GM18868 (cell line): ENCODE measurements around the gene APPL2.

ENCODE experiments used
- ATAC-seq: cut with Tn5 transposase; IDR thresholded peaks from one replicate; pipeline ENCODE4 v1.9.1; 2021; ENCODE audit warnings: mild to moderate bottlenecking, moderate library complexity; ENCODE audit not compliant: unreplicated experiment

Gene APPL2

GRCh38 chr12:105235732-105236476, at the start of gene APPL2:
Gene APPL2, minus strand, starts transcription at chr12:105236174. Its CDS starts 162 bp downstream, at chr12:105236012.
- peak; percentile 89 for ATAC-seq

DNA sequence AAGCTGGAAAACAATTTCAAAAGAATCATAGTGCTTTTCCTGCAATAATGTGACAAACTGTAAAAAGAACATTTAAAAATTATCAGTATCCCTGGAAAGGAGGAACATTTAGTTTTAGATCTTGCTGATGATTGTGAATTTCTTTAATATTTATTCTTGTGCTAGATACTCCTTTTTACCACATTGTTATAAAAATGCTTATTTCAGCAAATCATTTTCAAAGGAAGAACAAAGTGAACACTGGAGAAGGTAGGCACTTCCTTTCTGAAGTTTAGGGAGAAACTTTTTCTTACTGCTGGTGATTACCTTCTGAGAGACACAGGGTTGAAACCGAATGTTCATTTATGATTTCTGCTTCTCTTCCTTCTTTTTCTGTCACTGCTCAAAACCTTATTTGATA, 49.4 kb upstream of the APPL2 start:
- no peak for ATAC-seq

DNA sequence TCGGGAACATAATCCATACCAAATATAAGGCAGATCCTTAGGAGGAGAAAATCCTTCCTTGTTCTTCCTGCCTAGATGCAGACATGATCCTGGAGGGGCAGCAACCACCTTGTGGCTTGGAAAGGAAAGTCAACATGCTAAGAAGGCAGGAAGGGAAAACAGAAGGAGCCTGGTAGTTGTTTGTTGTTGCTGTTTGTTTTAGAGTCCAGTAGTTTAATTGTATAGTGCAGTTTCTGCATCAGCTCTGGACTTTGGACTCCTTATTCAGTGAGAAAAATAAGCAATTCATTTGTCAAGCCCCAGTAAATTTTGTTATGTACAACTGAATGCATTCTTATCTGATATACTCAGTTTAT, 45.7 kb upstream of the APPL2 start:
- no peak for ATAC-seq

DNA sequence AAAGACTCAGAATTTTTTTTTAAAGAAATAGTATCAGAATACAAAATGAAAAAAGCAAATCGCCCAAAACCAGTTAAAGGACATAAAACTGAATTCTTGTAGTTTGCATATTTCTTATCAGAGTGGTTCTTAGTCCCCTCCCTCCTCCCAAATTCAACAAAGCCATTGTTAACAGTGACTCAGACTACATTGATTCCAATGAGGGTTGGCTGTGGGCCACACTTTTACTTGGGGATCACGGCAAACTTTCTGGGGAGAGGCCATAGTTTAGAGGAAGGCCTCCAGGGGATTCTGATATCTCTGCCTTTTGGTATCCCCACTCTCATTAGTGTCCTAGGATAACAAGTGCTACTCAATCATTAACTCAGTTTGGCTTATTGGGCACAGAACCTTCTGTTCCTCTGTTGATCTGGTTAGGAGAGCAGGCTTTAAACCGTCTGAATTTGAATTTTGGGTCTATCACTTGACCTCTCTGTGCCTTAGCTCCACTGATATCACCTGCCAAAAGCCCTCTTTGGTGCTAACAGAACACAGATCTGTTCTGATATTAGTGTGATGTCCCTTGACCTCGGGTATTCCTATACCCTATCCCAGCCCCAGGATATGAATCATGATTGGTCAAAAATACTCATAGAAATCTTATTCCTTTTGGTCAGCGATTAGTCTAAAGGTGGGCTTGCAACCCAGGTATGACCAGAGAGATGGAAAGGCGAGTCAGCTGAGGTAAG, 45.2 kb upstream of the APPL2 start:
- ATAC-seq, result no peak

DNA sequence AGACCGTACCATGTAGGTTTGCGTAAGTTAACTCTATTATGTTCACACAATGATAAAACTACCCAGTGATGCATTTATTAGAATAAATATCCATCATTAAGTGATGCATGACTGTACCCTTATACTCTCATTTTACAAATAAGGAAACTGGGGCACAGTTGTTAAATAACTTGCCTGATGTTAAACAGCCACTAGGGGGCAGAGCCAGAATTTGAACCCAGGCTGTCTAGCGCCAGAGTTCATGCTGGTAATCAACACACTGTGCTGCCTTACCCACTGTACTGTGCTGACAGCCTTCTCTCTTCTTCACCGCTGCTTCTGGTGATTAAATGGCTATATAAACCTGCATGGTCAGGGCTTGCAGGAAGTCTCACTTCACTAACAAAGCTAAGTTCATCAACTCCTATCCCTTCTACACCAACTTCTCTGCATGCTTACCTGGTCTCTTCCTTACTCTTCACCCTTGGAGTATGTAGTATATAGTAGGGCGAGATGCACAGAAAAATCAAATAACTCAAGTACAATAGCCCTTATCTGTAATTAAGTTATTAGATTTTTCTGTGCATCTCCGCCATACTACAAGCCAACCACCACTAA, 43.6 kb upstream of the APPL2 start:
- peak; percentile 49 for ATAC-seq

- no peak for ATAC-seq
These were observed 42.2 kb upstream of the APPL2 start for GRCh38 chr12:105278043-105278697.

DNA sequence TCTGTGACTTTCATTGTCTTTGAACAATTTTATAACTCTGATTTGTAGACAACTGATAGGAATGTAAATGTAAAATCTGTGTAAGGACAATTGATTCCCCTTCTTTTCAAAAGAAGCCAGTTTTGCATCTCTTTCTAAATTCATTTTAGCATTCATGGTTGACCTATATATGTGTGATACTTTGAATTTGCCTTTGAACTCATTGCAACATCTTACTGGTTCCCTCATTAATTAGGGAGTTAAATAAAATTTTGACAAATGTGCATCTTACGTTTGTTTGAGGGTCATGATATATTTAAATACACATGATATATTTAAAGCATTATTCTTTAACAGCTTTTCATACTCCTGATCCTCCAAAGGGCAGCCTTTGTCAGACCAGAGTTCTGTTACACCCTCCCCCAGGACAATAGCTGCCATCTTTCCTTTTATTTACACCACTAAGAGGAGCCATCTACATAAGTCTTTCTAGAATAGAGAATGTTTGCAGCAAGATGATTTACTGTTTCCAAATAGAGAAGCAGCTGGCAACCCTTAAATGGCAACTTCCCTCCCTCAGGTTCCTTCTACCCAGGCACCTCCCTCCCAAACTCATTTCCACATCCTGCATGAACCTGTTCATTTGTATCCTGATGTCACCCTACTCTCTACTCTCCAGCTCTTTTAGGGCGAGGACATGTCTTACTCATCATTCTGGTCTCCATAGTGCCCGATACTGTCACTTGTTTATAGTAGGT, 40.2 kb upstream of the APPL2 start:
- no peak for ATAC-seq

DNA sequence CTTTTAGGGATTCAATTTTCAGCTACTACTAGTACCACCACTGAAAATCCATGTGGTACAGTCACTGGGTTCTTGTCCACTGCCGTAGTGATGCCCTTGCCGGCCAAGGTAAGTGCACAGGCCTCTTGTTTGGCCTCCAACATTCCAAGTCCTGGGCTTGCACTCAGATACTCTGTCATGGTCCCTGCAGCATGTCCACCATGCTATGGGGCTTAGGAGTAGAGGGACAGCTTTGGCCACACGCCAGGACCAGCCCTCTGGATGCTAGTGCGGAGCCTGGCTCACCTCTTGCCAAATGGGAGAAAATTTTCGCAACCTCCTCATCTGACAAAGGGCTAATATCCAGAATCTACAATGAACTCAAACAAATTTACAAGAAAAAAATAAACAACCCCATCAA, 38.6 kb upstream of the APPL2 start:
- no peak for ATAC-seq

GRCh38 chr12:105273601-105274000, 37.6 kb upstream of the APPL2 start:
- ATAC-seq, result no peak

DNA sequence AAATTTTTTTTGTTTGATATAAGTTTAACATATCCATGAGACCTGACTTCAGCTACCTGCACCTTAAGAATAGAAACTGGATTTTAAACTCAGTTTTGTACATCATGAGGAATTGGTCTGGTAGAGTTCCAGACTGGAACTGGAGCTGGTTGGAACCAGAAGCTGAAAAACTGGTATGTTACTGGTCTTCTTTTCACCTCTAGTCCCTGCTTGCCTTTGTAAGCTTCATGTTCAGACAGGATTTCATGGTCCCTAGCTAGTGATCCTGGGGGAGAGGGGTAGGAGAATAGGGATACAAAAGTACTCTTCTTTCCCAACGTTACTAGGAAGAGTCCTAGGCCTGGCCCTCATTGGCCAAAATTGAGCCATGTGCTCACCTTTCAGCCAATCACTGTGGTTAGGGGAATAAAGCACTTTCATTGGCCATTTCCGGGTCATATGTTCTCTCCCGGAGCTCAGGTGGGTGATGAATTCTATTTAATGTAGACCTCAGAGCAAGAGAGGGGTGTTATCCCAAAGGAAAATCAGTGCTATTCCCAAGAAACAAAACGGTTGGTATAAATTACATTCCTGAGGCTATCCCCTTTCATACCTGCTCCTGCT, 36.9 kb upstream of the APPL2 start:
- no peak for ATAC-seq

DNA sequence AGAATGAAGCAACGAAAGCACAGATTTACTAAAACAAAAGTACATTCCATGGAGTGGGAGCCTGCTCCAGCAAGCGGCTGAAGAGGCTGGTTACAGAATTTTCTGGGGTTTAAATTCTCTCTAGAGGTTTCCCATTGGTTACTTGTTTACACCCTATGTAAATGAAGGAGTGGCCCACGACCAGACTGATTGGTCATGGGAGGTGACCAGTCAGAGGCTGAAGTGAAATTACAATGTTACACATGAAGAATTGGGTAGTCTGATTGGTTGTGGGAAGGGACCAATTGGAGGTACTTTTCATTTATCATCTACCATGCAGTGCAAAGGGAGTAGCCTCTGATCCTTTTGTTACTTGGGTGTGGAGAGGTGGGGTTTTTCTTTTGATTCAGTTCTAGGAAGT, 36.2 kb upstream of the APPL2 start:
- no peak for ATAC-seq

GRCh38 chr12:105271364-105271763, 35.4 kb upstream of the APPL2 start:
- no peak for ATAC-seq

GRCh38 chr12:105270671-105271255, 34.8 kb upstream of the APPL2 start:
- no peak for ATAC-seq

- ATAC-seq, result no peak
These were observed 31.7 kb upstream of the APPL2 start for GRCh38 chr12:105267711-105268110.

DNA sequence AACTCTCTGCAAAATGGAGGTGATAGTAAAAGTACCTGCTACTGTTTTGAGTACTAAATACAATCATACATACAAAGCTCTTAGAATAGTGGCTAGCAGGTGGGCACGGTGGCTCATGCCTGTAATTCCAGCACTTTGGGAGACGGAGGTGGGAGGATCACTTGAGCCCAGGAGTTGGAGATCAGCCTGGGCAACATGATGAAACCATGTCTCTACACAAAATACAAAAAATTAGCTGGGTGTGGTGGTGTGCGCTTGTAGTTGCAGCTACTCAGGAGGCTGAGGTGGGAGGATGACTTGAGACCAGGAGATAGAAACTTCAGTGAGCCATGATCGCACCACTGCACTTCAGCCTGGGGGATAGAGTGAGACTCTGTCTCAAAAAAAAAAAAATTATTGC, 28.8 kb upstream of the APPL2 start:
- no peak for ATAC-seq

DNA sequence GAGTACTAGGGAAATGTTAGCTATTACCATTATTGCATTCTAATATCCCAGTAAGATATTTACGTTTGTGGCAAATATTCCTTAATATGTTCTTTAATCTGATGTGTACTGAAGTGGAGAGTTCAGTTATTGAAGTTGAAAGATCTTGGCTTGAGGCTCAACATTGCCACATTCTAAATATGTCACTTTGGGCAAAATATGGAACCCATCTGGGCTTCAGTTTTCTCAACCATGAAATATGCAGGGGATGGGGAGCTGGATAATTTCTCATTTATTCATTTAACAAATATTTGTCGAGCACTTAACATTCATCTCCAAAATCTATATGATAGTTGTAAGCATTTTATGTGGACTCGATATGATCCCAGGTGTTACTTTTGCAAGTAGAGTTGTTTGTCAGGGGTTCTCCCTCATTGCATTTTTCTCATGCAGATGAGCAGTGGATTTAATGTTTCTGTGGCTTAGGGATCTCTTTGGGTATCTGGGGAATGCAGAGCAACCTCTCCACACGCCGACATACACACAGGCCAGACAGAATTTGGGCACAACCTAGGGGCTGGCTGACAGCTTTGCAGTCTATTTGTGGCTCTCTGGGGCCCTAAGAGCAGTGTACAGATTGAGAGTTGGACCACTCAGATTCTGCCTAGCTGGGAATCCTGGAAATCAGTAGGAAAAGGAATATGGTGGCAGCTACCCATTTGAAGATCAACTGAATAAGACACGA, 26.6 kb upstream of the APPL2 start:
- no peak for ATAC-seq

DNA sequence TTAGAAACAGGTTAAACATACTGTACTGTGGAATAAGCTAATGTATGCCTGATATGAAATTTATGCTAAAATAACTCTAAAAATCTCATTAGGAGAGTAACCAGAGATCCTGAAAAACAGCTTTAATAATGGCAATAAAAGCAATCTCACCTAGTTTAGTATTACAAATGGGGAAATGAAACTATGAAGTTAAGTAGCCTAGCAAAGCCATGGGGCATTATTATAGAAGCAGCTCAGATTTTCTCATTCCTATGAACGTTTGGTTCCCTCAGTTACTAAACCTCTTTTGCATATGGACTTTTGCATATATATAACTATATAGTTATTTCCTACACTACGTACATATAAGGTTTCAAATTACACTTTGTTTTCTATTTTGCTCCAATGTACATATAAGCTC, 25.0 kb upstream of the APPL2 start:
- no peak for ATAC-seq

GRCh38 chr12:105259226-105259625, 23.3 kb upstream of the APPL2 start:
- no peak for ATAC-seq

GRCh38 chr12:105257321-105257728, 21.4 kb upstream of the APPL2 start:
- no peak for ATAC-seq

DNA sequence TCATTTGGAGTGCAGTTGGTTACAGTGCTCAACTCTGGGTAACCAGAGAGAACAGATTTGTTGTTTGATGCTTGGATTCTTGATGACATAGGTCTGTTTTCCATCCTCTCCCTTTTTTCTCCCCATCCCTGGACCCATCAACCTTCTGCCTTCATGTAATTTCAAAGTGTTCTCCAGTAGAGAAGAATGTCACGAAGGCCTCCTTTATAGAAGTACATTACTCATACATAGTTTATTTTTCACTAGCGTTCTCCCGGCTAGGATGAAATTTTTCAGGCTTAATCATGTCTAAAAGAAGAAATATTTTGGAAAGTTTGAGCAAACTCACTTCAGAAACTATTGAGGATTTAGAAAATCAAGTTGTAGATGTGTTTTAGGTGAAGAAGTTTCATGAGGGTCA, 20.9 kb upstream of the APPL2 start:
- ATAC-seq, result no peak
